Measurements from ENCODE around the gene NUP210L. TPM values are rescaled to one million over a fixed set of nuclear protein-coding genes. Genes with fewer than 3 reads are reported as not detected.
"Not testable (repeated sequence)": the region's sequence is repeated elsewhere in the genome, so short reads cannot be mapped to it uniquely, and the experiment has no call there.

Gene NUP210L
- total RNA-seq, 1 donor from 2014 or later, result not detected

- no peak for TF ChIP-seq CTCF (IDR thresholded peaks at IDR 0.05; ENCODE audit: insufficient read depth, low read length, poor library complexity, severe bottlenecking)
- Histone ChIP-seq H3K27me3 (ENCODE audit: control insufficient read depth, insufficient read depth, low read length) (no peaks in the 10 kb centered on the region), H3K4me3 (ENCODE audit: low read depth, low read length) (peak overlapping the region; percentile 52), H3K36me3 (ENCODE audit: control insufficient read depth, insufficient read depth, low read length) (peaks cover 2% of the 10 kb centered on the region)
- DNase-seq (ENCODE audit: low read depth), result no peak
These were observed 169.4 kb downstream of the NUP210L start for GRCh38 chr1:153985341-153985912.

DNA sequence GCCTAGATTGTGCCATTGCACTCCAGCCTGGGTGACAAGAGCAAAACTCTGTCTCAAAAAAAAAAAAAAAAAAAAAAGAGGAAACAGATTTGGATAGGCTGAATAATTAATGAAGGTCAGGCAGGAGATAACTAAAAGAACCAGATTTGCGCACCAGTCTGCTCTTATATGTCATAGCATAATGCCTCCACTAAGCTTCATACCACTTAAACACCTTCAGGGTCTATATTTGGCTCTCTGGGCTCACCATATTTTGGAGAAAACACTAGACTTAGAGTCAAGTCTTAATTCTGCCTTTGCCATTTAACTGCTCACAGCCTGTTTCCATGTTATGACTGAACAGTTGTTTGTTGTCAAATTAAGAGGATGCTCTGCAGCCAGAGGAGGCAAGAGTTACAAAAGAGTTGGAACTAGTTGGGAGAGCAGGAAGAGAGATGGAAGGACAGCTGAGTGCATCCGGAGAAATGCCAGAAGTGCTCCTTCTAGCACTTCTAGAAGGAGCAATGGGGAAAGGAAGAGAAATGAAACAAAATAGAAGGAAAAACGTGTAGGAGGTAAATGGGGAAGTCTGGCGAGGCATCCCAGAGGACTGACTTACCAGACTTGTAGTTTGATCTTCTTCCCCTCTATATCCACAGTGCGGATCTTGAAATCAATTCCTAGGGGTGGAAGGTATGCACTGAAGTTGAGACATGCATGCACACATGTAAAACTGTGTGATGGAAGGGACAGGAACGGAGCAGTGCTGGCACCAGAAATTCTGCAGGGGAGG, 170.6 kb downstream of the NUP210L start:
- peak overlapping the region; percentile 52 for H3K4me3 ChIP-seq (ENCODE audit: low read depth, low read length)
- H3K36me3 ChIP-seq (ENCODE audit: control insufficient read depth, insufficient read depth, low read length), result peaks cover 2% of the 10 kb centered on the region
- no peaks in the 10 kb centered on the region for H3K27me3 ChIP-seq (ENCODE audit: control insufficient read depth, insufficient read depth, low read length)
- DNase-seq (ENCODE audit: low read depth), result no peak
- no peak for TF ChIP-seq CTCF (IDR thresholded peaks at IDR 0.05; ENCODE audit: insufficient read depth, low read length, poor library complexity, severe bottlenecking)

DNA sequence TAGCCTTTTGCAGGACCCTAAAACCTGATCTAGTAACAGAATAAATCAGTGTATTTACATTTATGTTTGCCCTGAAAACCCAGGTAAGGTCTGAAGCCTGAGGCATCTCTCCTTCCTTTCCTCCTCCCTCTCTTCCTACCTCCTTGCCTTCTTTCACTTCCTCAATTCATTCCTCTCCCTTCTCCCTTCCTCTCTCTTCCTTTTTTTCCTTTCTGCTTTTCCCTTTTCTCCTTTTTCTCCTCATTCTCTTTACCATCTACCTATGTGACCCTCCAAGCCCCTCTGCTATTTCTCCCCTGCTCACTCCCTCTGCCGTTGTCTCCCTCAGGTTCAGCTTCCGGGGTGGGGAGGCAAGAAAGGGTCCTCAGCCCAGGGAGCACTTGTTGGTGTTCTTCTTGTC, 173.1 kb downstream of the NUP210L start:
- H3K27me3 ChIP-seq (ENCODE audit: control insufficient read depth, insufficient read depth, low read length); H3K4me3 ChIP-seq (ENCODE audit: low read depth, low read length); DNase-seq (ENCODE audit: low read depth); H3K36me3 ChIP-seq (ENCODE audit: control insufficient read depth, insufficient read depth, low read length): not testable (repeated sequence)

GRCh38 chr1:153979091-153979490, 175.8 kb downstream of the NUP210L start:
- not testable (repeated sequence) for H3K27me3 ChIP-seq (ENCODE audit: control insufficient read depth, insufficient read depth, low read length); H3K36me3 ChIP-seq (ENCODE audit: control insufficient read depth, insufficient read depth, low read length); H3K4me3 ChIP-seq (ENCODE audit: low read depth, low read length); DNase-seq (ENCODE audit: low read depth)

GRCh38 chr1:153978274-153978909, 176.5 kb downstream of the NUP210L start:
- Histone ChIP-seq H3K4me3 (ENCODE audit: low read depth, low read length) (peak overlapping the region; percentile 93), H3K27me3 (ENCODE audit: control insufficient read depth, insufficient read depth, low read length) (no peaks in the 10 kb centered on the region), H3K36me3 (ENCODE audit: control insufficient read depth, insufficient read depth, low read length) (peaks cover 2% of the 10 kb centered on the region)
- DNase-seq (ENCODE audit: low read depth), result no peak
- TF ChIP-seq CTCF (IDR thresholded peaks at IDR 0.05; ENCODE audit: insufficient read depth, low read length, poor library complexity, severe bottlenecking), result no peak

- no peaks in the 10 kb centered on the region for H3K27me3 ChIP-seq (ENCODE audit: control insufficient read depth, insufficient read depth, low read length)
- H3K4me3 ChIP-seq (ENCODE audit: low read depth, low read length), result peak within 1 kb of the TSS; percentile 93
- H3K36me3 ChIP-seq (ENCODE audit: control insufficient read depth, insufficient read depth, low read length), result peaks cover 2% of the 10 kb centered on the region
- DNase-seq (ENCODE audit: low read depth), result no peak
- no peak for TF ChIP-seq CTCF (IDR thresholded peaks at IDR 0.05; ENCODE audit: insufficient read depth, low read length, poor library complexity, severe bottlenecking)
These were observed 177.3 kb downstream of the NUP210L start, which contains the start of gene JTB for GRCh38 chr1:153977250-153978240. JTB (minus strand) TSS chr1:153977674; CDS start chr1:153977252, 422 bp downstream.

Data from kidney epithelial cell (primary cell).